GM18508 (cell line): ENCODE data around the gene LAMA4.
"Not testable (repeated sequence)": the region's sequence is repeated elsewhere in the genome, so short reads cannot be mapped to it uniquely, and the experiment has no call there.

Experiments used
- ATAC-seq: cut with Tn5 transposase; IDR thresholded peaks from one replicate; pipeline ENCODE4 v1.9.1; 2021; ENCODE audit warnings: moderate number of reproducible peaks; ENCODE audit not compliant: insufficient read depth, unreplicated experiment

The LAMA4 gene

DNA sequence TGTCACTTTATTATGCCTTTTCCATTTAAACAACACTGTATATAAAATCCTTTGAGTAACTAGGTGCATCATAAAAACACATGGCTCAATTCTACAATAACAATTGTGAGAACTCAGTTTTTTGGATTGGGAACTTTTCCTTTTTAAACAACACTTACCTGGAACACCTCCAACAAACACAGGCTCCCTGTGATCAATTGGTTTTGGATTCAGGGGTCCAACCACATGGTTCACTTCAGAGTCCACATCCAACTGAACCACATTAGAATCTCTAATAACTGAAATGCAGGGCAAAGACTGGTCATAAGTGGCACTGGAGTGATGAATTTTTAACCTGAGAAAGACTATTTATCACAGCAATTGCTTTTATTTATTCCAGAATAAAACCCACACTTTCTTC, 140.4 kb downstream of the LAMA4 start:
- no peak for ATAC-seq

DNA sequence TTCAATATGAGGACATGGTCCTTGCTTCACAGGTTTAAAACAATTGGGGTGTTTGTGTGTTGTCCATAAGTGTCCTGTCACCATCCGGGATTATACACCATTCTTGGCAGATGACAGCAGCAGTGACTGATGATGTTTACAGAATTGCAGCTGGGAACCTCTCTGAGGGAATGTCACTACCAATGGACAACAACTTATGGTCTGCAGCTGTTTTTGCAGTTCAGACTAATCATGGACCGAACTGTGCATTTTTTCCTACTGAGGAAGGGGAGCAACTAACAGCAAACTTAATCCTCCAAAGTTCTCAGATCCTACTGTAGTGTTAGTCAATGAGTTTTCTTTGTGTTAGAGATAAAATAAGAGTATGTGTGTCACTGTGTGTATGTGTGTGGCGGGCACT, 140.9 kb downstream of the LAMA4 start:
- ATAC-seq: no peak

DNA sequence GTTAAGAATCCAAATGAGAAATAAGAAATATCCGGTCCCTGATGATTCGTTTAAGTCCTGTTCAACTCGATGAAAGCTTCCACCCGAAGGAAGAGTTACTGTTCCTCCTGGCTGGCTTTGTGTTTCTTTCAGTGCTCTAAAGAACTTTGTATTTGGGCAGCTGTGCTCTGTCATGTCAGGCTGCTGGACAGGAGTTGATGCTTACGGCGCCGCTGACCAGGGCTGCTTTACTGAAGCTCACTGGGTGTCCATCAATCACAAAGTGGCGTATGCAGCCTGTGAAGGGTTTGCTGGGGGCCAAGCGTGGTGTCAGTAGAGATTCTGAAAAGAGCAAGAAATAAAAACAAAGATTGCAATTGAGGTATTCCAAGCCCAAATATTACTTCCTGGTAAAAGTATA, 145.1 kb downstream of the LAMA4 start:
- no peak for ATAC-seq

DNA sequence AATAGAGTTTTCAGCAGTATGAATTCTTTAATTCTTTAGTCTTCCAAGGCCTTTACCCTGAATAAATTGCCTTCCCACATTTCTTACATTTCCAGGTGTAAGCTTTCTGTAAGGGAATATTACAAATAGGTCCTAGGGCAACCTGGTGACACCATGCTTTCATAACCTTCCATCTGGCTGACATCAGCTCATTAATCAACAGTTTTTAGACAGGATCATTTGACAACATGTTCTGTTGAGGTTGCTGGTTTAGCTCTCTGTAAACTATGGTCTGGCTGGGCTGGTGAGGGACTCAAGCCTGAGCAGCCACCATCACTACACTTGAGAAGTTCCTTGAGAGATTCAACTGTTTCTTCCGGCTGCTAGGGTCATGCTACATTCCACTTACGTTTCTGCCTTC, 147.8 kb downstream of the LAMA4 start:
- ATAC-seq: no peak

DNA sequence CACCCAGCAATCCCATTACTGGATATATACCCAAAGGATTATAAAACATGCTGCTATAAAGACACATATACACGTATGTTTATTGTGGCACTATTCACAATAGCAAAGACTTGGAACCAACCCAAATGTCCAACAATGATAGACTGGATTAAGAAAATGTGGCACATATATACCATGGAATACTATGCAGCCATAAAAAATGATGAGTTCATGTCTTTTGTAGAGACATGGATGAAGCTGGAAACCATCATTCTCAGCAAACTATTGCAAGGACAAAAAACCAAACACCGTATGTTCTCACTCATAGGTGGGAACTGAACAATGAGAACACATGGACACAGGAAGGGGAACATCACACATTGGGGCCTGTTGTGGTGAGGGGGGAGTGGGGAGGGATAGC, 148.3 kb downstream of the LAMA4 start:
- not testable (repeated sequence) for ATAC-seq

DNA sequence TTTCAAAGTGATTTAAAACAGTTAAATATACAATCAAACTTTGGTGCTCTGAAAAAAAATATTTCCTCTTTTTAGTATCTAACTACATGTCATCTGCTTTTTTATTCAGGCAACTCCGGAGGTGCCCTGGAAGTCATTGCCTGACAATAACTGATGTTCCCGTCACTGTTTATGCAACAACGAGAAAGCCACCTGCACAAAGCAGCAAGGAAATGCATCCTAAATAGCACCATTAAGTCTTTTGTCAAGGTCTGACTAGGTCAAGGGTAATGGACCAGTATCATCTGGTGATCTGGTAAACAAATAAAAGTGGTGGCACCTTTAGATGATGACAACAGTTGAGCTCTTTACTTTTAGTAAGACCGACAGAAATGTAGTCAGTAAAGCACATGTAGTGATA, 153.8 kb downstream of the LAMA4 start:
- ATAC-seq: no peak

DNA sequence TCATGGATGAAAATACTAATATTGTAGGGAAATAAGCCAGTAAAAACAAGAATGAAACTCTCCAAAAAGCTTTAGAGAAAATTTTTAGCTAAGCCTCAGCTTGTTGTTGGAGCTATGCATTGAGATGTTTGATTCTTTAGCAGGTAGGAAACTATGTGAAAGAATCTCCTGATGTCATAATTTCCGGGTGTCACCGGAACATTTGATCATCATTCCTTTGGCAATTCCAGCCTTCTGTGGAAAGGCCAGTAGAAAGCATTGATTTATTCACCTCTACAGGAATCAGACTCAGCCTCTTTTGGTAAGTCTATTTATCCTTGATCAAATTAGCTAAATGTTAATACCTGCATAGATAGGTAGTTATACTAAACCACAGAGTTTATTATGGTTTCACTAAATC, 157.5 kb downstream of the LAMA4 start:
- no peak for ATAC-seq

DNA sequence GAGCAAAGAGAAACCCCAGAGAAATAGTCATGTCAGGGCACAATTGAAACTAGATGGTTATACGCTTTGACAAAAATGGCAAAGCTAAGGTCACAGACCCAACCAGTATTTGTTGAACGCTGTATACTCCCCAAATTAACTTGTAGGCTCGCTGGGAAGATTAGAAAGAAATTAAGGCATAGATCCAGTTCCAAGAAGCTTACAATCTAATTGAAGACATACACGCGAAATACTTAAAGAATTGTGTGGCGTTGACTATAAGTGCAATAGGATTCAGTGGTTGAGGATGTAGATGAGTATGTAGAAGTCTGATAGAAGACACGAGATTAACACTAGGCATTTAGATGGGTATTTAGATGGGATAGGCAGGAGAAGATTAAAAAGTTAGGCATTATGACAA, 166.5 kb downstream of the LAMA4 start:
- ATAC-seq: no peak

DNA sequence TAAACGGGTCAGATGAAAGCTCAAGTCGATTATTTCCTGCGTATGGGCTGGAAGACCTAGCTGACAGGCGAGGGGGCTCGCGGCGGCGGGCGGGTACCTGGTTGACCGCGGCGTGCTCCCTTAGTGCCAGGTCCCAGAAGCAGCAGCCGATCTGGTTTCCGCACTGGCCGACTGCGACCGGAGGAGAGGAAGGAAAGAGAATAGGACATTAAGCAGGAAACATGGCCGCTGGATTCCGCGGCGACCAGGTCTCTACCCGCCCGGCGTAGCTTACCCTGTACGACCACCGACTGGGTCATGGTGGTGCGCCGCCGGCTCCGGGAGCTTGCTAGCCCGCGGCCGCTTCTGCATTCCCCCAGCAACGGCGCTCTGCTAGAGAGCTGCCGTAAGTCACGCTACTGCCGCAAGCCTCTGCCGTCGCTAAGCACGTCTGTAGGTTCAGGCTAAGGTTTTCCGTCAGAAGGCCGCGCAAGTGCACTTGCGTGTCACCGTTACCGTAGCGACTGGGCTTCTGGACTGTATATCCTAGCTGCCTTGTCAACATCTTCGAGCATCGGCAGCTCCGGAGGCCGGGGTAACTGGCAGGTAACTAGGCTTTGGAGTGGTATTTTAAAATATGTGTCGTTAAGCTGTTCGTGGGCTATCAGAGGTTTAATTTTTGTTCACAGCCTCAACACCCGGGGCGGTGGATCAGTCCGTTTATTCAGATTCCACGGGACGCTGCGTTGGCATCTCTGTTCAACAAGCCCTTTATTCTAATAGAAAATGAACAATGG, 167.0 kb downstream of the LAMA4 start, which contains the start of the genes FAM229B and TUBE1:
Gene FAM229B, plus strand, starts transcription at position 456 of the 776 bp plus-strand sequence. CDS start 11,693 bp downstream, outside the sequence.
Gene TUBE1, minus strand, starts transcription at position 347 of the 776 bp plus-strand sequence. Its CDS starts 48 bp downstream, at position 299.
- peak; percentile 93 for ATAC-seq

DNA sequence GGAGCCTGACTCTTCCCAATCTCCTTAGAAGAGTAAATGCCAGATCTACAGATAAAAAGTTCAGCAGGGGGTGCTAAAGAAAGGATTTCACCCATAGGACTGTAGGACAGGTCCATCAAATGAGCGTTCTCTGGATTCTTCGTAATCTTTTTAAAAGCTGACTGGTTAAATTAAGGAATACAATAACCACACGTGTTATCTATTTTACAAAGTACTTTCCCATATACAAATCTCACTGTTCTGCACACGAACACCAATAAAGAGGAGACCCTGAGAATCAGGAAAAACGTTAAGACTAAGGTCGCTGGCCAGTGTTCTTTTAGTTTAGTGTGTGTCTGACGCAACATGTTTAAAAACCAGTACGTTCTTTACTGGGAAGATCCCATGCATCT, 167.6 kb downstream of the LAMA4 start:
- peak; percentile 15 for ATAC-seq

DNA sequence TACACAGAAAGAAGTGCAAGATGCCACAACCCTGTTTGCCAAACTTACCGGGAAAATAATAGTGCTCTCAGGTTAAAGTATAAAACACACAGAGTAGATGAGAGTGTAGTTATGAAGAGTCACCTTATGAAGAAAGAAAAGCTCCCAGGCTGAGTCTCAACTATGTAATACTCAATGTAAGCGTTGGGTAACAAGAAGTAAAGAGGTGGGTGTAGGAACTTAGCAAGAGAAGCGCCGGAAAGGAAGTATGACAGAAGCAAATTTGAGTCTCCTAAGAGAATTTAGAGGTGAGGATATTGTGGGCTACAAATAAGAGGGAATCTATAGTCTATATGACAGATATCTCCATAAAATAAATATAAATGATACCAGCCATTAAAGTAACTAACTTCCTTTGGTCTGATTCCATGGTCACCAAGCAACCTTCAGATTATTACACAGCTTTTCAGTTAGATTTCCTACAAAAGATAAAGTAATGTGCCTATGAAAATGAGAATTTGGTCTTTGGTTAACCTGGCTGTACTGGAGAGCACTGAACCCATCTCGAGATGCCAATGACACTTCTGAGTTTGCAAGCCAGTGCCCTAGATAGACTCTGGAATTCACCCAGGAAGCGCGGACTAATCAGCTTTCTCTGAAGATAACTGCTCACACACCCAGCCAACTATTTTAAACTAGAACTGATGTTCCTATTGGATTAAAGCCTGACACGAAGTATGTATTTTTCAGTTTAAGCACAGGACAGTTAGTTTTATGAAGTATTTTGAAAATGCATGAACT, 168.9 kb downstream of the LAMA4 start:
- ATAC-seq: no peak

DNA sequence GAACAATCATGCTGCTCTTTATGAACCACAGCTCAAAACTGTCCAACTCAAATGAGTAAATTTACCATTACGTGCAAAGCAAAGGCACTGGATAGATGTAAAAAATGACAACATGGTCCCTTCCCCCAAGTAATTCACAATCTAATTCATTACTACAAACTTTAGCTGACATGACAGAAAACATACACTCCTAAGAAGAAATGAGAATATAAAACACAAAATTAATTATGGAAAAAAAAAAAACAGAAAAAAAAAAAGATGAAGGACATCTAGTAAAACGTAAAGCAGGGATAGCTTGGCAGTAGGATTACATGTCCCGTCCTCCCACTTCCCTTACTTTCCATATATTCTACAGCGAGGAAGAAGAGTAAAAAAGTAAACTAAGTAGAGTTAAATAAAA, 172.8 kb downstream of the LAMA4 start:
- ATAC-seq: no peak

DNA sequence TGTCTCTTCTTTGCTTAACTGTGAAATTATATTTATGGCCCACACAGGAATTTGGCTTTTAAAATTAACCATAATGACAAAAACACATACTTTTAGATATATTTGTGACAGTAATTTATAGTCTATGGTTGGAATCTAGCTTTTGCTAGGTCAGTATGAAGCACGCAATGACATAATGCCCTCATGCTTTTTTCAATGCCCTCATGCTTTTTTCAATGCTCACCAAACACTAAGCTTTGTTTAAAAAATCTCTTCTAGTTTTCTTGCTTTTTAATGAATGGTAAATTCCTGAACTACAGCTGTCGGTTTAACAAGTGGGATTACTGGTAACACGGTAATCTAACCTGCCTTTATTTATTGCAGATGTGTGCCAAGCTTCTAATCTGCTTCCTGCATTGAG, 187.8 kb downstream of the LAMA4 start:
- ATAC-seq: no peak

DNA sequence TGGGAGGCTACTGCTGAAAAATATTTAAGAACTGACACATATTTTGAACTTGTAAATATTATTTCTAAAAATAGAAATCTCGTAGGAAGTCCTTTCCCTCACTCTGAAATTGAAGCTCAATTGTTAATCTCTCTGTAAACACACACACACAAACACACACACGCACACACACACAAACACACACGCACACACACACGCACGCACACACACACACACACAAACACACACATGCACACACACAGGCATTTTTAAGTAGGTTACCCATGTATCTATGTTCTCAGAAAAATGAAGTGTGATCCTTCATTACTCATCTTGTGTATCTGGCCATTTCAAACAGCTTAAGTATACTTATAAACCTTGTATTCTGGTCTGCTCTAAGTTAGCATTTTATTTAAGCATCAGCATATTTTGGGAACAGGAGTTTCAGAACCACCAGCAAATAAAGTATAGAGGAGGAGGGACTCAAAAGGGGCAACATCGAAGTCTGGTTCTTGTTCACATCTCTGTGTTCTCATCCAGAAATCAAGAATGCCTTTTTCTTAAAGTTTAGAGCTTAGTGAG, 188.9 kb downstream of the LAMA4 start:
- ATAC-seq: no peak

DNA sequence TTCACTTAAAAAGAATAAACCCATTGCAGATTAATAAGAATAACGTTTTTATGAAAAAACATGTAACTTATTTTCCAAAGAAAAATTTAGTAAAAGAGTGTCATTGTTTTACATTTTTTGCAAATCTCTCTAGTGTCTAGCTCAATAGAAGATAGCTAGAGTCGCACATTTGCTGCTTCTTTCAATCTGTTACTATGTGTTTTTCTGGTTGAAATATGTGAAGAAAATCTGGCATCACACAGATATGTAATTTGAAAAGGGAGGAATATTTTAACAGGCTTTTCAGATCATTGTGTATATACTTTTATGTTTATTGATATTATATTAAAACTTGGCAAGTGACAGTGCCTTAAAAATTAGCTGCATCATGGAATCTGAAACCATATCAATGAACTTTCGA, 191.4 kb downstream of the LAMA4 start:
- no peak for ATAC-seq

DNA sequence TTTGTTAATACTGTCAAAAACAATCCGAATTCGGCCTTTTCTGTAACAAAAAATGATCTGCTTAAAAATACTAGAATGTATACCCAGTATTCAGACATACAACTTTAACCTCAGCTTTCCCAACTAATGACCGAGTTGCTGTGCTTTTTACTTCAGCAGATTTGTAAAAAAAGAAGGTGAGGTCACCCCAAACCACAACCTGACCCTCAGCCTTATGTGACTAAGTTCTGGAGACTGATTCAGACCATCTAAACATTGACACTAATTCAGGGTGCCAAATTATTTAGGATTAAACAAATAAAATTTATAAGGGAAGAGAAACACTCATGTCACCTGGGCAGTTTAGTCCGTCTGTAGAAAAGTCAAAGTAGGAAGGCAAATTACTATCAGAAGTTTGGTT, 192.8 kb downstream of the LAMA4 start:
- no peak for ATAC-seq
